GM12878 (cell line): Measurements from ENCODE around the gene OTOP3.

Experiments used
- CTCF ChIP-seq, 3 experiments: IDR thresholded peaks in 2 of 3; conservative IDR thresholded peaks in 1 of 3; 2 replicates each; pipeline ENCODE4 v1.5.1; 2011; ENCODE audit warnings: low read depth in 3 of 3, low read length in 3 of 3, mild to moderate bottlenecking in 3 of 3, control low read depth in 2 of 3, moderate library complexity in 2 of 3, inconsistent platforms in 1 of 3, mixed read lengths in 1 of 3; ENCODE audit not compliant: control insufficient read depth in 2 of 3, insufficient read depth in 1 of 3; ENCODE audit errors: extremely low read depth in 1 of 3
- EGR1 ChIP-seq, 2 experiments: IDR thresholded peaks; 1 replicate in 1 of 2; 2 replicates in 1 of 2; pipeline ENCODE4 v1.6.1; 2011 to 2012; ENCODE audit warnings: low read depth in 2 of 2, low read length in 2 of 2, borderline replicate concordance in 1 of 2, mild to moderate bottlenecking in 1 of 2, moderate library complexity in 1 of 2
- EZH2 ChIP-seq: IDR thresholded peaks from 2 replicates; pipeline ENCODE4 v1.6.1; 2012; ENCODE audit warnings: low read depth, mild to moderate bottlenecking, control low read depth, inconsistent platforms, low read length, borderline replicate concordance; ENCODE audit not compliant: control insufficient read depth
- KAT2A ChIP-seq: conservative IDR thresholded peaks from 2 replicates; pipeline ENCODE4 v1.6.1; 2011; ENCODE audit warnings: low read depth, low read length; ENCODE audit not compliant: control insufficient read depth
- NRF1 ChIP-seq: conservative IDR thresholded peaks from 2 replicates; pipeline ENCODE4 v1.6.1; 2011; ENCODE audit warnings: mild to moderate bottlenecking, low read depth, low read length, improper control_type of control experiment
- POLR2A ChIP-seq: IDR thresholded peaks from 2 replicates; pipeline ENCODE4 v1.6.1; 2011; ENCODE audit warnings: low read depth, mild to moderate bottlenecking, low read length
- RAD21 ChIP-seq: IDR thresholded peaks from 2 replicates; pipeline ENCODE4 v1.6.1; 2011; ENCODE audit warnings: mild to moderate bottlenecking, low read depth, low read length, moderate library complexity; ENCODE audit not compliant: insufficient read depth
- RFX5 ChIP-seq: IDR thresholded peaks from 2 replicates; pipeline ENCODE4 v1.6.1; 2011; ENCODE audit warnings: low read depth, low read length, improper control_type of control experiment
- SP1 ChIP-seq: IDR thresholded peaks from one replicate; pipeline ENCODE4 v1.6.1; 2011; ENCODE audit warnings: low read depth, low read length
- SPI1 ChIP-seq: IDR thresholded peaks from 2 replicates; pipeline ENCODE4 v1.6.1; 2011; ENCODE audit warnings: low read depth, mild to moderate bottlenecking, low read length, moderate library complexity, borderline replicate concordance; ENCODE audit not compliant: insufficient read depth
- TCF3 ChIP-seq: IDR thresholded peaks from 2 replicates; pipeline ENCODE4 v1.6.1; 2012; ENCODE audit warnings: low read depth, mild to moderate bottlenecking, low read length, borderline replicate concordance; ENCODE audit not compliant: insufficient read depth
- USF1 ChIP-seq: IDR thresholded peaks from 2 replicates; pipeline ENCODE4 v1.6.1; 2011; ENCODE audit warnings: borderline replicate concordance, low read depth, mild to moderate bottlenecking, moderate library complexity, mixed read lengths, low read length; ENCODE audit not compliant: insufficient read depth; ENCODE audit errors: extremely low read length
- ZBTB33 ChIP-seq: fragments of 450-650 bp; IDR thresholded peaks from 2 replicates; pipeline ENCODE4 v1.6.1; 2017; ENCODE audit warnings: mild to moderate bottlenecking
- ZNF274 ChIP-seq: IDR thresholded peaks from one replicate; pipeline ENCODE4 v1.8.0; 2011; ENCODE audit not compliant: insufficient read length, insufficient read depth

- peak; percentile 45 to 91 (median 88) for TF ChIP-seq CTCF (IDR thresholded peaks at IDR 0.05 in 2 of 3, conservative IDR thresholded peaks at IDR 0.05 in 1 of 3; ENCODE audit: control insufficient read depth in 2 of 3, extremely low read depth in 1 of 3, insufficient read depth in 1 of 3, low read depth in 3 of 3, low read length in 3 of 3)
- TF ChIP-seq ZBTB33, result no peak
- TF ChIP-seq EGR1 (IDR thresholded peaks at IDR 0.05; ENCODE audit: borderline replicate concordance in 1 of 2, low read depth in 2 of 2, low read length in 2 of 2), result no peak
- no peak for TF ChIP-seq EZH2
- no peak for TF ChIP-seq SPI1
- TF ChIP-seq ZNF274, result no peak
- TF ChIP-seq SP1, result no peak
- no peak for TF ChIP-seq USF1
- TF ChIP-seq RFX5, result no peak
- no peak for TF ChIP-seq TCF3
- no peak for TF ChIP-seq POLR2A
- TF ChIP-seq NRF1, result no peak
- TF ChIP-seq RAD21, result peak; percentile 84
- no peak for TF ChIP-seq KAT2A
Measured at GRCh38 chr17:74923538-74924249, 12.0 kb upstream of the OTOP3 start.
